Motor neuron (in vitro differentiated cells): ENCODE data around the gene GALNT14. TPM values are rescaled to one million over a fixed set of nuclear protein-coding genes. Genes with fewer than 3 reads are reported as not detected.
"Not testable (repeated sequence)": the region's sequence is repeated elsewhere in the genome, so short reads cannot be mapped to it uniquely, and the experiment has no call there.

Source experiments
- ATAC-seq, 8 experiments: fragments of 200-7000 bp; cut with Tn5 transposase; replicated peaks in 6 of 8; 2 replicates each; pipeline ENCODE4 v1.8.0; 2021; ENCODE audit warnings: mild to moderate bottlenecking in 8 of 8, moderate library complexity in 8 of 8
- H3K27ac ChIP-seq, 2 donors: fragments of 250-450 bp; sonication (Bioruptor Pico); 2 replicates each; pipeline ENCODE4 v1.9.0; 2021; ENCODE audit warnings: antibody characterized with exemption in 2 of 2, mild to moderate bottlenecking in 2 of 2, moderate library complexity in 1 of 2
- H3K4me1 ChIP-seq, 2 donors: fragments of 250-450 bp; sonication (Bioruptor Pico); replicated peaks in 1 of 2; 2 replicates each; pipeline ENCODE4 v1.6.1; 2021; ENCODE audit warnings: antibody characterized with exemption in 2 of 2, mild to moderate bottlenecking in 2 of 2, moderate library complexity in 1 of 2
- H3K4me3 ChIP-seq, 5 donors: fragments of 250-450 bp; sonication (Bioruptor Pico); 2 replicates each; pipeline ENCODE4 v1.9.0; 2021; ENCODE audit warnings: antibody characterized with exemption in 5 of 5, mild to moderate bottlenecking in 5 of 5, moderate library complexity in 4 of 5
- WGBS, 10 experiments: fragments of 450-650 bp; shearing (Covaris generic); methylation state at CpG; one replicate each; pipeline ENCODE4 v1.0.0; 2022; 5-methylcytosine and 5-hydroxymethylcytosine counted together
- in situ Hi-C, 9 experiments: fragments of 400-800 bp; cut with MboI; loops; one replicate each; pipeline ENCODE4 v1.15.0; 2021; ENCODE audit warnings: low sequenced_read_pairs in 9 of 9, low pct_unique_long_range_greater_than_20kb in 2 of 9; ENCODE audit not compliant: unreplicated experiment in 9 of 9
- total RNA-seq, 8 experiments: library from RNA; unstranded; fragments of 300-600 nt; gene quantifications; 2 replicates each; pipeline versions ENCODE4 v1.2.3 to v1.2.4, GENCODE V29; 2022

The GALNT14 gene
- total RNA-seq, 8 experiments from 2014 or later: 0.21 to 17.0 (median 1.6) TPM; not detected in 1

GRCh38 chr2:30931841-30932407, 206.3 kb downstream of the GALNT14 start:
- Histone ChIP-seq H3K27ac (no peak overlapping the region), H3K4me3 (no peak overlapping the region), H3K4me1 (peaks cover 3 to 11% of the 10 kb centered on the region in 2 donors)
- ATAC-seq: no peak
- WGBS, 10 experiments: 40 to 100% (median 77%) methylated on average over 1 to 8 of the region's 19 CpGs; no CpG with 5 or more reads in 7 of the 10 experiments
- in situ Hi-C loops: no loop called here

GRCh38 chr2:30930716-30931115, 207.5 kb downstream of the GALNT14 start:
- H3K4me1 ChIP-seq: peaks cover 3 to 11% of the 10 kb centered on the region in 2 donors
- ATAC-seq: no peak
- 0 to 100% methylated on average over 1 to 2 of the region's 3 CpGs; no CpG with 5 or more reads in 8 of the 10 experiments for WGBS, 10 experiments
- in situ Hi-C loops: no loop called here
- H3K27ac ChIP-seq: no peak overlapping the region
- no peak overlapping the region for H3K4me3 ChIP-seq

DNA sequence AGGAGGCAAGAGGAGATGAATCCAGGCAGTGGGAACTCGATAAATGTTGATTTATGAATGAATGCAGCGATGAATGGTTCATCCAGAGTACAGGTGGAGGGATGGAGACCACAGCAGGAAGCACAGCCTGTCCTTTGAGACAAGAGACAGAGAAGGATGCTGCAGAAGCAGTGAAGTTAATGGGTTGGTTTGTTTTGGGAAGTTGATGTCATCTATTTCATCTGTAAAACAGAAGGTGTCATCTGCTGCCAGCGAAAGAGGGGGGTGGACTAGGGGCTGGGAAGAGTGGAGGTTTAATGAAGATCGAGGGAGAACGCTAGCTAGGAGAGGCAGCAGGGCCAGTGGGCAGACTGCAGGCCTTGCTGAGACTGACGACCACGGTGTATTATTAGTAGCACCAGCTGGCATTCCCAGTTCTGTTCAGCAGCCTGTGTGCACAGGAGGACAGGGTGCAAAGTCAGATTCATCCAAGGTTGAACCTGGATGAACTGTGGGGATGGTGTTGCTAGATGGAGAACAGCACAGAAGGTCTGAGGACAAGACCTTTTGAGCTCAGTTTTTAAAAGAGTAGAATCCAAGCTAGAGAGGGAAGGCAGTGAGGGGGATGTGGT, 210.7 kb downstream of the GALNT14 start:
- H3K4me3 ChIP-seq: no peak overlapping the region
- in situ Hi-C loops: no loop called here
- H3K4me1 ChIP-seq: peaks cover 3 to 11% of the 10 kb centered on the region in 2 donors
- H3K27ac ChIP-seq: no peak overlapping the region
- 0 to 78% (median 40%) methylated on average over 1 to 5 of the region's 7 CpGs; no CpG with 5 or more reads in 3 of the 10 experiments for WGBS, 10 experiments
- ATAC-seq: peak in 5 of 8 experiments; percentile 55 to 93 (median 88)

DNA sequence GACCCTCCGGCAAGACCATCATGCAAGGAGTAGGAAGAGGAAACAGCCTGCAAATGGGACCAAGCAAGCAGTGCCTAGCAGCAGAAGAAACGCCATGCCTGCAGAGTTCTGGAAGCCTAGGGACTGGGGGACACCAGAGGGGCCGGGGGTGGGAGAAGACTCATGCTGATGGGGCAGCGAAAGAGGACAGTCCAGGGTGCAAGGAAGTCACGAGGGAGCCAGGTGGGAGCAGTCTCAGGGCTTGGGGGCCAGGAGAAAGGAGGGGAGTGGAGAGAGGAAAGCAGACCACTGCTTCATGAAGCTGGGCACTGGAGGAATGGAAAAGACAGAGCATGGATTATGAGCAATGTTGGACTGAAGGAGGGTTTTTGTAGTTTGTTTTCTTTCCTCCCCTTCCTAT, 211.6 kb downstream of the GALNT14 start:
- Histone ChIP-seq H3K4me1 (peaks cover 3 to 11% of the 10 kb centered on the region in 2 donors), H3K27ac (no peak overlapping the region), H3K4me3 (no peak overlapping the region)
- in situ Hi-C loops: no loop called here
- no peak for ATAC-seq
- WGBS, 10 experiments: 24 to 100% (median 52%) methylated on average over 1 to 2 of the region's 5 CpGs; no CpG with 5 or more reads in 6 of the 10 experiments

DNA sequence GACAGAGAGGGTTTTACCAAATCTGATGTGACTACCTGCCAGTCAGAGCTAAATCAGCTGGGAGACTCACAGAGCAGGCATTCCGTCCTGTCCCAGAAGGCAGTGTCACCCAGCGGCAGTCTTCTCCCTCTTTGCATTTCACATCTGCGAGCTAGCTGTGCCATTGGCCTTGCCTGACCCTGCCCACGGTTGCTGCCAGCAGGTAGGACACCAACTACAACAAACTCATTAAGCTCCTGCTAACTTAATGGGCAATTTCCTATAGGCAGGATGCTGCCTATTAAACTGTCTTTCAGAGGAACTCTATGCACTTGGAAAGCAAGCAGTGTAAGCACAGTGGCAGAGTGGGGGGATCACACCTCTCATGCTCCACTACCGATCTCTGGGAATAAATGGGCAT, 214.6 kb downstream of the GALNT14 start:
- H3K4me3 ChIP-seq: no peak overlapping the region
- no peak for ATAC-seq
- H3K4me1 ChIP-seq: peaks cover 3 to 11% of the 10 kb centered on the region in 2 donors
- 0 to 86% (median 77%) methylated on average over 1 to 4 of the region's 5 CpGs; no CpG with 5 or more reads in 2 of the 10 experiments for WGBS, 10 experiments
- H3K27ac ChIP-seq: no peak overlapping the region
- in situ Hi-C loops: no loop called here

DNA sequence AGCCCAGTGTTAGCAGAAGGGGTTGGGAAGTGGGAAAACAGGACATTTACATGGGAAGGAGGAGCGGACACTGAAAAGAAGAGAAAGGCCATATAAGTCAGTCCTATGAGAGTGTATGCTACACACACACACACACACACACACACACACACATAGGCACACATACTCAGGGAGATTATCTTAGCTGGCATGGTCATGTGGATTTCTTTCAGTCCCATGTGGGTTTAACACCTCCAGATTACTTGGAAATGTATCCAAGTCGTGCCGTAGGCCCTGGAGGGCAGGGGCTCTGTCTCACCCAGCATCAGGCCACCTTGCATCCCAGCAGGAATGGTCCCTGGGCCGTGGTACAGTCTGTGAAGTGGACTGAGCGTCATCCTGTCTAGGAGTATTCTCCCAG, 217.7 kb downstream of the GALNT14 start:
- in situ Hi-C loops: no loop called here
- no peak overlapping the region for H3K4me3 ChIP-seq
- no peak for ATAC-seq
- H3K4me1 ChIP-seq: no peaks in the 10 kb centered on the region
- WGBS, 10 experiments: 0 to 100% (median 92%) methylated on average over 1 to 5 of the region's 5 CpGs; no CpG with 5 or more reads in 4 of the 10 experiments
- no peak overlapping the region for H3K27ac ChIP-seq

- peak in 6 of 8 experiments; percentile 27 to 64 (median 43) for ATAC-seq
- in situ Hi-C loops: no loop called here
- Histone ChIP-seq H3K4me1 (no peaks in the 10 kb centered on the region), H3K27ac (no peak overlapping the region), H3K4me3 (no peak overlapping the region)
- 20 to 60% (median 28%) methylated on average over 1 to 3 of the region's 3 CpGs; no CpG with 5 or more reads in 6 of the 10 experiments for WGBS, 10 experiments
Observed at GRCh38 chr2:30915486-30915885, 222.8 kb downstream of the GALNT14 start.

DNA sequence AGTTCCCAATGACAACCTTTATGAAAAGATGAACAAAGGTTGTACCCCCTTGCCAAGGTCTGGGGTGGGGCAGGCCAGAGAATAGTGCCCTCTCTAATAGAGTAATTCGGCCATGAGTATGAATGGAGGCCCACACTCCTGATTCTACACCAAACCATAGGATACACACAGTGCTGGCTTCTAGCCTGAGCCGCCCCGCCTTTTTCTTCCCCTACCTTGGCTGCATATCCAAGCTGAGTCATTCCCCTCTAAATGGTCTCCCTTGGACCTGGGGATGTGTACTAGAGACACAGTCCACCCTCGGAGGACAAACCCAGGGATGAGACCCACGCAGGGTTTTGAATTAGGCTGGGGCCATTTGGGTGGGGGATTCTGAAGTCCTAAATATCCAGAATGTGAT, 223.8 kb downstream of the GALNT14 start:
- in situ Hi-C loops: no loop called here
- 65 to 100% (median 93%) methylated on average over 2 to 3 of the region's 5 CpGs; no CpG with 5 or more reads in 5 of the 10 experiments for WGBS, 10 experiments
- no peaks in the 10 kb centered on the region for H3K4me1 ChIP-seq
- ATAC-seq: peak in 1 of 8 experiments; percentile 41
- no peak overlapping the region for H3K4me3 ChIP-seq
- H3K27ac ChIP-seq: no peak overlapping the region

GRCh38 chr2:30912056-30912455, 226.2 kb downstream of the GALNT14 start:
- Histone ChIP-seq H3K4me3 (no peak overlapping the region), H3K27ac (no peak overlapping the region), H3K4me1 (no peaks in the 10 kb centered on the region)
- ATAC-seq: no peak
- 33 to 100% (median 88%) methylated on average over 1 to 5 of the region's 5 CpGs; no CpG with 5 or more reads in 5 of the 10 experiments for WGBS, 10 experiments
- in situ Hi-C loops: no loop called here

GRCh38 chr2:30911327-30911726, 226.9 kb downstream of the GALNT14 start:
- ATAC-seq: no peak
- WGBS, 10 experiments: 0 to 100% (median 63%) methylated on average over 1 to 9 of the region's 9 CpGs; no CpG with 5 or more reads in 2 of the 10 experiments
- in situ Hi-C loops: no loop called here
- no peaks in the 10 kb centered on the region for H3K4me1 ChIP-seq
- H3K27ac ChIP-seq: no peak overlapping the region
- no peak overlapping the region for H3K4me3 ChIP-seq

- in situ Hi-C loops: no loop called here
- H3K27ac ChIP-seq: no peak overlapping the region
- no peaks in the 10 kb centered on the region for H3K4me1 ChIP-seq
- 40 to 100% (median 74%) methylated on average over 1 to 7 of the region's 7 CpGs; no CpG with 5 or more reads in 4 of the 10 experiments for WGBS, 10 experiments
- no peak for ATAC-seq
- H3K4me3 ChIP-seq: no peak overlapping the region
Observed at GRCh38 chr2:30910686-30911085, 227.6 kb downstream of the GALNT14 start.

DNA sequence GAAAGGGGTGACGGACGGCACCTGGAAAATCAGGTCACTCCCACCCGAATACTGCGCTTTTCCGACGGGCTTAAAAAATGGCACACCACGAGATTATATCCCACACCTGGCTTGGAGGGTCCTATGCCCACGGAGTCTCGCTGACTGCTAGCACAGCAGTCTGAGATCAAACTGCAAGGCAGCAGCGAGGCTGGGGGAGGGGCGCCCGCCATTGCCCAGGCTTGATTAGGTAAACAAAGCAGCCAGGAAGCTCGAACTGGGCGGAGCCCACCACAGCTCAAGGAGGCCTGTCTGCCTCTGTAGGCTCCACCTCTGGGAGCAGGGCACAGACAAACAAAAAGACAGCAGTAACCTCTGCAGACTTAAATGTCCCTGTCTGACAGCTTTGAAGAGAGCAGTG, 233.8 kb downstream of the GALNT14 start:
- ATAC-seq, in situ Hi-C loops, H3K4me3 ChIP-seq, H3K27ac ChIP-seq, H3K4me1 ChIP-seq: not testable (repeated sequence)
- 60% methylated on average over 2 of the region's 14 CpGs; no CpG with 5 or more reads in 9 of the 10 experiments for whole genome bisulfite sequencing, 10 experiments

- no peak for ATAC-seq
- H3K4me3 ChIP-seq: no peak overlapping the region
- WGBS, 10 experiments: 60 to 100% (median 83%) methylated on average over 1 to 5 of the region's 5 CpGs; no CpG with 5 or more reads in 3 of the 10 experiments
- in situ Hi-C loops: no loop called here
- H3K4me1 ChIP-seq: peaks cover 0 to 3% of the 10 kb centered on the region in 2 donors
- no peak overlapping the region for H3K27ac ChIP-seq
Observed at GRCh38 chr2:30903326-30903725, 234.9 kb downstream of the GALNT14 start.
